ENCODE results near the gene LRRC73.

DNA sequence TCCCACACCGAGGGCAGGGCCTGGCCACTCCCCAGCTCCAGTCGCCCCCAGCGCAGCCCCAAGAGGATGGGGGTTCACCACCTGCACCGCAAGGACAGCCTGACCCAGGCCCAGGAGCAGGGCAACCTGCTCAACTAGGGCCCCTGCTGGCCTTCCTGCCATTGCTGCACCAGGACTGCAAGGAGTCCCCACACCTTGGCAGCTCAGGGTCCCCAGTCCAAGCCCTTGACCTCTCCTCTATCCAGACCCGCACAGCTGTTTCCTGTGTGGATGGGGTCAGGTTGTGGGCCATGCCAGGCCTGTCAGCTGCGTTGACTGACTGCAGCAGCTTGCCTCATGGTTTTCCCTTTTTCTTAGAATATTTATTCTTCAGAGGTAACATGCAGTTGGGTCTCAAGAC is 4.4 kb downstream of the LRRC73 start:
- TF ChIP-seq EZH2 (IDR thresholded peaks at IDR 0.05; ENCODE audit: low read length, unreplicated experiment) (no peak), CTCF (conservative IDR thresholded peaks at IDR 0.05; ENCODE audit: low read depth, low read length) (0 out of 2 replicates have a peak, but pooled peaks have one; percentile 12)

Data from PC-3 (cell line).